Subcutaneous abdominal adipose tissue (tissue), 5 donors: ENCODE results near the gene RRP1.

Source experiments
- H3K27ac ChIP-seq: one replicate; pipeline ENCODE4 v1.7.0; 2013; ENCODE audit warnings: low read depth, mild to moderate bottlenecking, inconsistent platforms, low read length, moderate library complexity
- H3K27me3 ChIP-seq, 5 donors: one replicate each; pipeline ENCODE4 v1.7.0; 2013; ENCODE audit warnings: low read length in 5 of 5, inconsistent platforms in 1 of 5; ENCODE audit not compliant: control insufficient read depth in 5 of 5, insufficient read depth in 4 of 5
- H3K36me3 ChIP-seq, 5 donors: one replicate each; pipeline ENCODE4 v1.7.0; 2013; ENCODE audit warnings: low read length in 5 of 5; ENCODE audit not compliant: control insufficient read depth in 5 of 5, insufficient read depth in 5 of 5
- H3K4me1 ChIP-seq, 5 donors: one replicate each; pipeline ENCODE4 v1.7.0; 2013; ENCODE audit warnings: low read length in 5 of 5, mild to moderate bottlenecking in 3 of 5, moderate library complexity in 1 of 5; ENCODE audit not compliant: control insufficient read depth in 5 of 5, insufficient read depth in 5 of 5
- H3K4me3 ChIP-seq, 5 donors: one replicate each; pipeline ENCODE4 v1.7.0; 2013; ENCODE audit warnings: low read length in 5 of 5, low read depth in 1 of 5
- H3K9ac ChIP-seq, 5 donors: one replicate each; pipeline ENCODE4 v1.7.0; 2013; ENCODE audit warnings: low read length in 5 of 5, mild to moderate bottlenecking in 4 of 5, moderate library complexity in 3 of 5
- H3K9me3 ChIP-seq, 5 donors: one replicate each; pipeline ENCODE4 v1.7.0; 2013; ENCODE audit warnings: low read length in 5 of 5; ENCODE audit not compliant: control insufficient read depth in 5 of 5
- donor health status: healthy.
- donor health status: healthy.
- donor health status: healthy.
- donor health status: healthy.
- donor health status: healthy.

The RRP1 gene, protein sequence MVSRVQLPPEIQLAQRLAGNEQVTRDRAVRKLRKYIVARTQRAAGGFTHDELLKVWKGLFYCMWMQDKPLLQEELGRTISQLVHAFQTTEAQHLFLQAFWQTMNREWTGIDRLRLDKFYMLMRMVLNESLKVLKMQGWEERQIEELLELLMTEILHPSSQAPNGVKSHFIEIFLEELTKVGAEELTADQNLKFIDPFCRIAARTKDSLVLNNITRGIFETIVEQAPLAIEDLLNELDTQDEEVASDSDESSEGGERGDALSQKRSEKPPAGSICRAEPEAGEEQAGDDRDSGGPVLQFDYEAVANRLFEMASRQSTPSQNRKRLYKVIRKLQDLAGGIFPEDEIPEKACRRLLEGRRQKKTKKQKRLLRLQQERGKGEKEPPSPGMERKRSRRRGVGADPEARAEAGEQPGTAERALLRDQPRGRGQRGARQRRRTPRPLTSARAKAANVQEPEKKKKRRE

DNA sequence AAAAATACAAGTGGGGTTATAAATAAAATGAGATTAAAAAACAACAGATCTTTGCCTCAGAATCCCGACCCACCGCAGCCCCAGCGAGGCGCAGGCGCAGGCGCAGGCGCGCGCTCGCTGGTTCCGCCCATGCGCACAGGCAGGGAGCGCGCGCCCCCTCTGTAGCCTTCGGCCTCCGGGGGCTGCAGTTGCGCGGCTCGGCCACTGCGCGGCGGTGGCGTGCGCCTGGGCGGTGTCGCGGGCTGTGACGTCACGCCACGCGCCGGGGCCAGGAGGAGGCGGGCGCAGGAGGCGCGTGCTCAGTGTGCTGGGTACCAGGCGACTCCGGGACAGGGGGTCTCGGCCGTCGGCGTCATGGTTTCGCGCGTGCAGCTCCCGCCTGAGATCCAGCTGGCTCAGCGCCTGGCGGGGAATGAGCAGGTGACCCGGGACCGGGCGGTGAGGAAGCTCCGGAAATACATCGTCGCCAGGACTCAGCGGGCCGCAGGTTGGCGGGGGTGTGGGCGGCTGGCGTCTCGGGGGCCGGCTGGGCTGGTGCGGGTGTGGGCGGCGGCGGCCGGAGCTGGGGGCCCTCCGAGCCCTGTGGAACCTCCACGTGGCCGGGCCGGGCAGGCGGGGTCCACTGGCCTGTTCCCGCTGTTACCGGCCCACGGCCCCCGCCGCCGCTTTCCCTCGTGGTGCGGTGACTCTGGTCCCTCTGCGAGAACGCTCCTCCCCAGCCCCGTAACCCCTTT is at the start of gene RRP1:
TSS of gene RRP1 (plus strand) at position 302 of the 734 bp plus-strand sequence. CDS start at position 355, 53 bp downstream.
- Histone ChIP-seq H3K27me3 (no peaks in the 10 kb centered on the region), H3K4me1 (peaks cover 4 to 26% (median 15%) of the 10 kb centered on the region in 5 donors)

DNA sequence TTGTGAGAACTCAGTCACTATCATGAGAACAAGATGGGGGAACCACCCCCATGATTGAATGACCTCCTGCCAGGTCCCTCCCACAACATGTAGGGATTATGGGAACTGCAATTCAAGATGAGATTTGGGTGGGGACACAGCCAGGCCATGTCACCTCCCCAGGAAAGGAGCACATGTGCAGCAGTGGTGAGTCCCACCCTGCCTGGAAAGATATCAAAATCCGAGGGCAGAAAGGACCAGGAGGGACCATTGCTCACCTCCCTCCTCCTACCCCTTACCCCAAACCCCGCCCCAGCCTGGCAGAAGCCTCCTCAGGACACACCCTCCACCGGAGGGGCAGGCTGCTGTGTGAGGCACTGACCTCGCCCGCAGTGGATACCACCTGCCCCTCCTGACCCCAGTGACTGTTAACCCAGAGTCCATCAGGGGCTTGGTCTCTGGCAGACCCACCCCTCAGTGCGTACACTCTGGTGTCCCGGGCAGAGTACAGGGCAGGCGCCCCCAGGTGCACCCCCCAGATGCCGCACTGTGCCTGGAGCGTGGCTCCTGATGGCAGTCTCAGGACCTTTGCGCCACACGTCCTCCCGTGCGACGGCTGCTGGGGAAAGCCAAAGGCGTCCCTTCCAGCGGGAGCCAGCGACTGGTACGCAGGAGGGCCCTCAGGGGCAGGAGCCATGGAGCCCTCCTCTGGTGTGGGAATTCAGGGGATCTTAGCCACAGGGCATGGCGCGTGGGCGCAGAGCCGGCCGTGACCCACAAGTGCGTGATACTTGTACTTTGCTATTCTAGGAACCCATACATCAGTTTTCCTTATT is 49.5 kb upstream of the RRP1 start:
- H3K36me3 ChIP-seq = peaks cover 0 to 71% (median 38%) of the 10 kb centered on the region in 5 donors
- no peak overlapping the region for H3K4me3 ChIP-seq
- H3K9me3 ChIP-seq = no peaks in the 10 kb centered on the region
- H3K4me1 ChIP-seq = peaks cover 0 to 43% (median 20%) of the 10 kb centered on the region in 5 donors
- H3K27me3 ChIP-seq = no peaks in the 10 kb centered on the region
- no peak overlapping the region for H3K9ac ChIP-seq
- H3K27ac ChIP-seq = no peak overlapping the region

More for the DNA sequence above, at the start of gene RRP1:
- peaks cover 0 to 28% (median 27%) of the 10 kb centered on the region in 5 donors for H3K36me3 ChIP-seq
- peak within 1 kb of the TSS; percentile 4 to 87 (median 75) for H3K9ac ChIP-seq
- peak within 1 kb of the TSS; percentile 81 to 87 (median 82) for H3K4me3 ChIP-seq
- H3K27ac ChIP-seq = peak within 1 kb of the TSS; percentile 83
- H3K9me3 ChIP-seq = no peaks in the 10 kb centered on the region

DNA sequence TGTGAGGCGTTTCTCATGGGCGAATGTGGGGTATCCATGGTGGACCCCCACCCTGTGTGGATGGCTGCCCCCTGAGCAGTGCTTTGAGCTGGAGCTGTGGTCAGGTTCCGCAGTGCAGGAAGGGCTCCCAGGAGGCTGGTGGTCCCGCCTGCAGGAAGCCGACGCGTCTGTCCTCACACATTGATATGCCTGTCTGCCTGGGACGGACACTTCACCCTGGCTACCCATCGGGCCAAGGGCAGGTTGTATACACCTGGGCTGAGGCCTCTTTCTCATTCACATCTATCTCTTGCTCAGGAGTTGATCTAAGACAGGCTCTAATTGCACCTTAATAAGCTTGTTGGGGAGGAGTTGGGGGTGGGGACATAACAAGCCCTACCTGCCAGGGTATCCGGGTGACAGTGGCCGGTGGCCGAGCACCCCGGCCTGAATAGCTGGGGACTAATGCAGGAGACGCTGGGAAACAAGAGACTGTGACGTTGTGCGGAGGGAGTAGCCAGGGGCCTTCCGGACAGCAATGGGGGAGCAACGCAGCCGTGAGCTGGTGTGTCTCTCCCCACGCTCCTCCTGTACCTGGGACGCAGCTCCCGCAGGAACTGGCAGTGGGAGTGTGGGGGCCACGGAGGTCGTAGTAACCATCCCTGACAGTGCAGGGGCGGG is 48.8 kb upstream of the RRP1 start:
- Histone ChIP-seq H3K27ac (no peak overlapping the region), H3K4me3 (no peak overlapping the region), H3K27me3 (no peaks in the 10 kb centered on the region), H3K36me3 (peaks cover 0 to 73% (median 43%) of the 10 kb centered on the region in 5 donors), H3K9ac (no peak overlapping the region), H3K4me1 (peaks cover 0 to 35% (median 12%) of the 10 kb centered on the region in 5 donors), H3K9me3 (no peaks in the 10 kb centered on the region)

DNA sequence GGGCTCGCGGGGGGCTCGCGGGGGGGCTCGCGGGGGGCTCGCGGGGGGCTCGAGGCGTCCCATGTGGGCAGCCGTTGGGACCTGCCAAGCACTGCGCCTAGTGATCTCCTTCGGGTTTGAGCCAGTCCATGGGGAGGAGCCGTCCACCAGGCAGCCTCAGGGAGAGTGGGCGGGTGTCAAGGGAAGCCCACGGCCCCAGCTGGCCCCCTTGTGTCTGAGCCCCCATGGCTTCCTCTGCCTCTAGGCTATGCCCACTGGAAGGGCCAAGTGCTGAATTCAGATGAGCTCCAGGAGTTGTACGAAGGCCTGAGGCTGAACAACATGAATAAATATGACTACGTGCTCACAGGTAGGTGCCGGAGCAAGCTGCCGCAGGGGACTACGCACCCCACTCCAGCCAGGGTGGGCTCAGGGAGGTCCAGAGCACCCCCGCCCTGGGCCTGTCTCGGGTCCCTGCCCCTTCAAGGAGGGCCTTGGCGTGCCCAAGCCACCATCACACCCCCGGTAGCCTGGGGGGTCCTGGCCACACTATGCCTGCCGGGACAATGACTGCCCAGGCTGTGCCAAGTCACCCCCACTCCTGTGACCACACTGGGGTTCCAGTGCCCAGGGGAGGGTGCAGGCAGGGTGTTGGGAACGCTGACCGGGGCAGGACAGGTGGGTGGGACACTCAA is 47.8 kb upstream of the RRP1 start:
- H3K27me3 ChIP-seq = no peaks in the 10 kb centered on the region
- no peaks in the 10 kb centered on the region for H3K9me3 ChIP-seq
- H3K36me3 ChIP-seq = peaks cover 0 to 73% (median 46%) of the 10 kb centered on the region in 5 donors

DNA sequence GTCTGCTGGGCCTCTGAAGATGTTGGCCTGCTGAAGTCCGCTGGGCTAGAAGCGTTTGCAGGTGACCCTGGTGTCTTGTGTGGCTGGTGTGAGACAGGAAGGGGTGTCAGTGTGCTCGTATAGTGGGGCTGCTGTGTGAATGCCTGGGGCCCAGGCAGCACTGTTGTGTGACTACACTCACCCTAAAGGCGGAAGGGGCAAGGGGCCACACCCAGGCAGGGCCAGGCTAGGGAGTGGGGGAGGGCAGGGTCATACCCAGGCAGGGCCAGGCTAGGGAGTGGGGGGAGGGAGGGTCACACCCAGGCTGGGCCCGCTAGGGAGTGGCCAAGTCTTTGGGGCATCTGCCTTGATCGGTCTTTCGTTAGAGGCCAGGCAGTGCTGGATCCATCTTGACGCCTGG is 45.4 kb upstream of the RRP1 start:
- Histone ChIP-seq H3K27me3 (no peaks in the 10 kb centered on the region), H3K36me3 (peaks cover 0 to 78% (median 55%) of the 10 kb centered on the region in 5 donors), H3K9ac (no peak overlapping the region)

More for the DNA sequence above, 47.8 kb upstream of the RRP1 start:
- H3K4me1 ChIP-seq = peaks cover 0 to 25% (median 8%) of the 10 kb centered on the region in 5 donors
- H3K9ac ChIP-seq = no peak overlapping the region
- no peak overlapping the region for H3K27ac ChIP-seq
- H3K4me3 ChIP-seq = no peak overlapping the region

GRCh38 chr21:43744725-43745124 is 44.7 kb upstream of the RRP1 start:
- peaks cover 0 to 85% (median 59%) of the 10 kb centered on the region in 5 donors for H3K36me3 ChIP-seq
- no peaks in the 10 kb centered on the region for H3K9me3 ChIP-seq
- no peaks in the 10 kb centered on the region for H3K27me3 ChIP-seq
- no peak overlapping the region for H3K9ac ChIP-seq
- no peak overlapping the region for H3K4me3 ChIP-seq
- peaks cover 0 to 9% (median 0%) of the 10 kb centered on the region in 5 donors for H3K4me1 ChIP-seq
- no peak overlapping the region for H3K27ac ChIP-seq

More for the DNA sequence above, 45.4 kb upstream of the RRP1 start:
- H3K4me1 ChIP-seq = peaks cover 0 to 9% (median 0%) of the 10 kb centered on the region in 5 donors
- no peak overlapping the region for H3K27ac ChIP-seq
- no peaks in the 10 kb centered on the region for H3K9me3 ChIP-seq
- H3K4me3 ChIP-seq = no peak overlapping the region

DNA sequence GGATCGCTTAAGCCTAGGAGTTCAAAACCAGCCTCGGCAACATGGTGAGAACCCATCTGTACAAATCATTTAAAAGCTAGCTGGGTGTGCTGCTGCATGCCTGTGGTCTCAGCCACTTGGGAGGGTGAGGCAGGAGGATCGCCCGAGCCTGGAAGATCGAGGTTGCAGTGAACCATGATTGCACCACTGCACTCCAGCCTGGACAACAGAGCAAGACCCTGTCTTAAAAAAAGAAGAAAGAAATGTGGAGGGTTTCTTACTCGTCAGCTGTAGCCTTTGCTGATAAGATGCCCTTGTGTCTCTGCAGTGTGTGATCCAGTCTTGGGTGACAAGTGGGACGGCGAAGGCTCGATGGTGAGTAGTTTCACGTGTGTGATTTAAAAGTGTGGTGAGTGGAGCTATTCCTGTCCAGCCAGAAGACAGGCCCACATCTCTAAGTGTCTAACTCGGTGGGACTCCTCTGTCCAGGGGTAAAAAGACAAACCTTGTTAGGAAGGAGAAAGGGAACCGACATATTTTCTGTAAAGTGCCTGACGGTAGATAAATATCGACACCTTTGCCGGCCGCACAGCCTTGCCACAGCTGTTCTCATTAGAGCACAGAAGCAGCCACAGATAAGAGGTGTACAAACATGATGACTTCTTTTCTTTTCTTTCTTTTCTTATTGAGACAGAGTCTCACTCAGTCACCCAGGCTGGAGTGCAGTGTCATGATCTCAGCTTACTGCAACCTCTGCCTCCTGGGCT is 43.4 kb upstream of the RRP1 start:
- no peaks in the 10 kb centered on the region for H3K9me3 ChIP-seq
- H3K4me3 ChIP-seq = no peak overlapping the region
- H3K36me3 ChIP-seq = peaks cover 0 to 89% (median 71%) of the 10 kb centered on the region in 5 donors
- no peak overlapping the region for H3K9ac ChIP-seq
- H3K27me3 ChIP-seq = no peaks in the 10 kb centered on the region
- no peak overlapping the region for H3K27ac ChIP-seq
- peaks cover 0 to 12% (median 0%) of the 10 kb centered on the region in 5 donors for H3K4me1 ChIP-seq

- Histone ChIP-seq H3K36me3 (peaks cover 0 to 100% (median 86%) of the 10 kb centered on the region in 5 donors), H3K4me3 (no peak overlapping the region), H3K9ac (no peak overlapping the region), H3K4me1 (peaks cover 0 to 19% (median 0%) of the 10 kb centered on the region in 5 donors), H3K27ac (no peak overlapping the region), H3K9me3 (no peaks in the 10 kb centered on the region), H3K27me3 (no peaks in the 10 kb centered on the region)
These were observed 40.8 kb upstream of the RRP1 start for GRCh38 chr21:43748622-43749021.
